A549 (cell line): ENCODE data around the gene ABCF2. TPM values are rescaled to one million over a fixed set of nuclear protein-coding genes. Genes with fewer than 3 reads are reported as not detected.

Experiments used
- ATAC-seq, 2 experiments: fragments of 200-7000 bp in 1 of 2; fragments of >200 bp in 1 of 2; cut with Nextera tagmentation in 1 of 2; cut with Tn5 transposase in 1 of 2; 3 replicates each; pipeline versions ENCODE4 v1.8.0 to v1.9.1; 2018 to 2020; ENCODE audit warnings: mild to moderate bottlenecking in 1 of 2, moderate library complexity in 1 of 2
- CTCF ChIA-PET: fragments of 300-600 bp; sonication (Branson Sonifier 250); formaldehyde crosslinking; extraction: SDS; loops from one replicate; lab custom pipeline; 2021; ENCODE audit warnings: antibody characterized with exemption, inconsistent platforms; lab: Yijun Ruan, JAX
- POLR2A ChIA-PET: fragments of 350-600 bp; formaldehyde crosslinking; extraction: SDS; loops from one replicate; lab custom pipeline; 2021; ENCODE audit warnings: antibody characterized with exemption, inconsistent platforms; lab: Yijun Ruan, JAX
- DNase-seq, 2 experiments: peaks; one replicate each; pipeline versions ENCODE4 v3.0.0 to v3.0.0-alpha.2; 2011 to 2016; ENCODE audit warnings: low read depth in 1 of 2, low spot score in 1 of 2
- FAIRE-seq: peaks from 2 replicates; lab custom pipeline; 2011; peaks lifted over from hg19 to GRCh38; lab: Jason Lieb, UNC
- H3K27ac ChIP-seq, 2 experiments: fragments of >200 bp; sonication (Bioruptor Twin); formaldehyde crosslinking; 3 replicates each; pipeline ENCODE4 v1.5.1; 2016 to 2017
- H3K4me1 ChIP-seq: fragments of >200 bp; sonication (Bioruptor Twin); formaldehyde crosslinking; 3 replicates; pipeline ENCODE4 v1.6.1; 2016
- H3K4me2 ChIP-seq: fragments of >200 bp; sonication (Bioruptor Twin); formaldehyde crosslinking; 3 replicates; pipeline ENCODE4 v1.6.1; 2016
- H3K4me3 ChIP-seq: fragments of >200 bp; sonication (Bioruptor Twin); formaldehyde crosslinking; 3 replicates; pipeline ENCODE4 v1.5.1; 2016
- H3K9me3 ChIP-seq: fragments of >200 bp; sonication (Bioruptor Twin); formaldehyde crosslinking; 3 replicates; pipeline ENCODE4 v1.6.1; 2016
- CBX2 ChIP-seq: fragments of 200-600 bp; sonication (generic); IDR thresholded peaks from 2 replicates; pipeline ENCODE4 v1.6.1; 2016; ENCODE audit warnings: low read depth, mild to moderate bottlenecking, borderline replicate concordance
- CHD2 ChIP-seq: fragments of 150-350 bp; IDR thresholded peaks from 2 replicates; pipeline ENCODE4 v1.6.1; 2014; ENCODE audit warnings: low read length; ENCODE audit not compliant: partially characterized antibody
- EP300 ChIP-seq, 2 experiments: fragments of >200 bp; sonication (Bioruptor Twin); formaldehyde crosslinking; IDR thresholded peaks; 2 replicates in 1 of 2; 3 replicates in 1 of 2; pipeline ENCODE4 v1.6.1; 2016 to 2017
- ESRRA ChIP-seq: fragments of 150-350 bp; IDR thresholded peaks from 2 replicates; pipeline ENCODE4 v1.6.1; 2014; ENCODE audit warnings: mild to moderate bottlenecking, low read length, borderline replicate concordance
- FOSB ChIP-seq: fragments of 250-450 bp; sonication (Bioruptor Pico); IDR thresholded peaks from 2 replicates; pipeline ENCODE4 v1.5.0; 2020; ENCODE audit warnings: mild to moderate bottlenecking, moderate library complexity
- FOSL2 ChIP-seq, 2 experiments: fragments of 450-650 bp in 1 of 2; fragments of >200 bp in 1 of 2; sonication (Bioruptor Twin) in 1 of 2; formaldehyde crosslinking; IDR thresholded peaks; 2 replicates each; pipeline versions ENCODE4 v1.5.0 to v1.6.1; 2016 to 2020; ENCODE audit warnings: mild to moderate bottlenecking in 1 of 2, moderate library complexity in 1 of 2
- GATA3 ChIP-seq: IDR thresholded peaks from 2 replicates; pipeline ENCODE4 v1.6.1; 2012; ENCODE audit warnings: borderline replicate concordance
- HOXB5 ChIP-seq: fragments of 250-450 bp; sonication (Bioruptor Pico); IDR thresholded peaks from 2 replicates; pipeline ENCODE4 v1.5.0; 2020; ENCODE audit warnings: mild to moderate bottlenecking, moderate library complexity
- JUN ChIP-seq, 2 experiments: fragments of >200 bp; sonication (Bioruptor Twin); formaldehyde crosslinking; IDR thresholded peaks; 2 replicates in 1 of 2; 3 replicates in 1 of 2; pipeline ENCODE4 v1.6.1; 2016 to 2017
- KDM5A ChIP-seq: fragments of 200-600 bp; sonication (generic); IDR thresholded peaks from 2 replicates; pipeline ENCODE4 v1.6.1; 2016; ENCODE audit warnings: antibody characterized with exemption, mild to moderate bottlenecking
- MAZ ChIP-seq: fragments of 150-350 bp; IDR thresholded peaks from 2 replicates; pipeline ENCODE4 v1.6.1; 2014; ENCODE audit warnings: antibody characterized with exemption, low read depth, low read length, borderline replicate concordance
- MYC ChIP-seq: IDR thresholded peaks from 2 replicates; pipeline ENCODE4 v1.6.1; 2012; ENCODE audit warnings: mild to moderate bottlenecking, inconsistent platforms, low read length, improper control_type of control experiment, borderline replicate concordance
- NFE2L2 ChIP-seq: fragments of 150-350 bp; conservative IDR thresholded peaks from 2 replicates; pipeline ENCODE4 v1.6.1; 2014; ENCODE audit warnings: low read length
- NPAS2 ChIP-seq: fragments of 250-450 bp; sonication (Bioruptor Pico); IDR thresholded peaks from 2 replicates; pipeline ENCODE4 v1.8.0; 2022; ENCODE audit warnings: mild to moderate bottlenecking, moderate library complexity, borderline replicate concordance
- NR3C1 ChIP-seq: fragments of >200 bp; sonication (Bioruptor Twin); formaldehyde crosslinking; IDR thresholded peaks from 3 replicates; pipeline ENCODE4 v1.6.1; 2017
- POLR2A ChIP-seq: IDR thresholded peaks from 2 replicates; pipeline ENCODE4 v1.6.1; 2012; ENCODE audit warnings: mild to moderate bottlenecking, low read length
- RAD21 ChIP-seq, 2 experiments: fragments of >200 bp in 1 of 2; sonication (Bioruptor Twin) in 1 of 2; formaldehyde crosslinking in 1 of 2; IDR thresholded peaks in 1 of 2; conservative IDR thresholded peaks in 1 of 2; 2 replicates in 1 of 2; 3 replicates in 1 of 2; pipeline ENCODE4 v1.6.1; 2012 to 2018; ENCODE audit warnings: inconsistent platforms in 1 of 2
- SMC3 ChIP-seq: fragments of >200 bp; sonication (Bioruptor Twin); formaldehyde crosslinking; IDR thresholded peaks from 3 replicates; pipeline ENCODE4 v1.6.1; 2018; ENCODE audit warnings: inconsistent platforms
- ZC3H11A ChIP-seq: fragments of 450-650 bp; IDR thresholded peaks from 2 replicates; pipeline ENCODE4 v1.6.1; 2014; ENCODE audit warnings: antibody characterized with exemption, mild to moderate bottlenecking
- WGBS: methylation state at CpG from one replicate; pipeline ENCODE4 v1.1.6; 2017; ENCODE audit errors: missing lambda C conversion rate; 5-methylcytosine and 5-hydroxymethylcytosine counted together
- polyA minus RNA-seq: library from RNA; depleted of rRNA, polyadenylated mRNA; stranded (reverse); fragments of >200 nt; gene quantifications from 2 replicates; pipeline ENCODE4 v1.2.3, GENCODE V29; 2011; rRNA and poly(A)+ RNA removed
- polyA plus RNA-seq, 4 experiments: library from polyadenylated mRNA; depleted of rRNA in 3 of 4; stranded (reverse); fragments of >200 nt; fragmentation: RNase III in 1 of 4; extraction: RNeasy Plus Mini Kit Qiagen cat#74134 plus additional on column Dnase treatment in 1 of 4; gene quantifications; 2 replicates in 3 of 4; 3 replicates in 1 of 4; pipeline ENCODE4 v1.2.3, GENCODE V29; 2011 to 2017
- TF ChIP-seq, protein P1 (sequence below): fragments of >200 bp; sonication (Bioruptor Twin); formaldehyde crosslinking; IDR thresholded peaks from 3 replicates; pipeline ENCODE4 v1.5.1; 2016
- TF ChIP-seq, protein P2 (sequence below): IDR thresholded peaks from 2 replicates; pipeline ENCODE4 v1.6.1; 2012
- TF ChIP-seq, protein P3 (sequence below): fragments of 200-600 bp; sonication (generic); IDR thresholded peaks from 2 replicates; pipeline ENCODE4 v1.6.1; 2016; ENCODE audit warnings: antibody characterized with exemption, mild to moderate bottlenecking, moderate library complexity
- TF ChIP-seq, protein P4 (sequence below): fragments of 150-350 bp; IDR thresholded peaks from 2 replicates; pipeline ENCODE4 v1.6.1; 2014; ENCODE audit warnings: low read depth, mild to moderate bottlenecking, low read length
- TF ChIP-seq, protein P5 (sequence below): fragments of 450-650 bp; IDR thresholded peaks from 2 replicates; pipeline ENCODE4 v1.6.1; 2014; ENCODE audit warnings: antibody characterized with exemption
- TF ChIP-seq, protein P6 (sequence below): fragments of >200 bp; sonication (Bioruptor Twin); formaldehyde crosslinking; IDR thresholded peaks from 2 replicates; pipeline ENCODE4 v1.6.1; 2016
- TF ChIP-seq, protein P7 (sequence below): fragments of 250-450 bp; sonication (Bioruptor Pico); IDR thresholded peaks from 2 replicates; pipeline ENCODE4 v1.5.0; 2020; ENCODE audit warnings: low read depth, mild to moderate bottlenecking, moderate library complexity
- TF ChIP-seq, protein P8 (sequence below): IDR thresholded peaks from 2 replicates; pipeline ENCODE4 v1.6.1; 2012; ENCODE audit warnings: low read depth, borderline replicate concordance

ABCF2 gene
- polyA plus RNA-seq (2011; rRNA removed) (47.8 and 53.8 TPM in 2 replicates), polyA plus RNA-seq (2017; fragmentation: RNase III; extraction: RNeasy Plus Mini Kit Qiagen cat#74134 plus additional on column Dnase treatment) (69.1 to 76.3 TPM (median 70.9 TPM) in 3 replicates), polyA minus RNA-seq (61.8 and 67.2 TPM in 2 replicates)
- 59.3 and 63.3 TPM in 2 replicates for polyA plus RNA-seq (2012; cell fraction: cytosol; rRNA removed)
- polyA plus RNA-seq (2012; cell fraction: nucleus; rRNA removed), result 70.5 and 71.8 TPM in 2 replicates

DNA sequence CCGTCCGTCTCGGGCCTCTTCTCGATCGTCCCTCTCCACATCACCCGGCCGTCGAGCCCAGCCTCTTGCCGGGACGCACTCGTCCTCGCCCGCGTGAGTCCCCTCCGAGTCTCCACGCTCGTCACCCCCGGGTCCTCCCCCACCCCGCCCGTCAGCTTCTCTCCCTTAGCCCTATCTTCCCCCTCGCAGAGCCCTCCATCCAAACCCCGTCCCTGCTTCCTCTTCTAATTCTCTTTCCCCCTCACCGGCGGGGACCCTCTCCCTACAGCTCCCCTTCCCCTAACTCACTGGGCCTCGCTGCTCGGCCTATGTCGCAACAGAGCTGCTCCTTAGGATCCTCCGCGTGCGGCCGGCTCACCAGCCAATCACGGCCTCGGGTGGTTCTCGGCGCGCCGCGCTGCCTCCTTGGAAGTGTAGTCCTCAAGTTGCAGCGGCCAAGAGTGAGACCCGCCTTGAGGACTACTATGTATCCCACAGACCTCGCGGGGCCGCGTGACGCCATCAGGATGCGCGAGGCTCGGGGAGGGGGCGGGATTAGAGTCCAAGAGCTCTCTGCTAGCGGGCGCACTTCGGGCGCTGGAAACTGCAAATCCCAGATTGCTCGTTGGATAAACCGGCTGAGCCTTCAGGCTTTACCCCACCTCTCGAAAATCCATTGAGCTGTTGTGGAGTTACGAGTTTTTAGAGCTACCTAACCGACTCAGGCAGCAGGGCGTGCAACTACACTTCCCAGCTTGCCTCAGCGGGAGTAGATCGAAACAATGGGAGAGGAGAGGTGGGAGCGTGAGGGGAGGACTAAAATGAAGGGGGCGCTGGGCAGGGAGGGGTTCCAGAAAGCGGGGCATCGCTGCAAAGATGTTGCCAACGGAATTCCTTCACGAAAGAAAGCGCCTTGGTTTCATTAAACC, at the start of gene ABCF2:
TSS of gene ABCF2 (minus strand) at position 331 of the 908 bp plus-strand sequence. CDS start 747 bp downstream, outside the sequence.
- FAIRE-seq (no peak), ATAC-seq (peak; percentile 99 to 100), DNase-seq (peak; percentile 99)
- Histone ChIP-seq H3K27ac (peak within 1 kb of the TSS; percentile 85 to 88), H3K4me1 (peaks cover 25% of the 10 kb centered on the region), H3K9me3 (no peaks in the 10 kb centered on the region), H3K4me2 (peak within 1 kb of the TSS; percentile 98), H3K4me3 (peak within 1 kb of the TSS; percentile 93)
- ChIA-PET CTCF (interaction anchor here (0.6 to 3.5 kb wide), 8 partner anchors 9 to 83 kb away, joined by 3 to 20 read pairs (median 5); partner anchors contain the start of gene GBX1), POLR2A (interaction anchor here (0.7 to 1.6 kb wide), 11 partner anchors 9 to 199 kb away, joined by 3 to 8 read pairs (median 5); partner anchors contain the start of genes ABCB8 and NUB1)
- 3% methylated on average over 53 of the region's 68 CpGs for WGBS
- TF ChIP-seq JUN (IDR thresholded peaks at IDR 0.05) (peak; percentile 73 to 79; a peak in 4 of 5 replicates), RAD21 (conservative IDR thresholded peaks at IDR 0.05 in 1 of 2, IDR thresholded peaks at IDR 0.05 in 1 of 2) (no peak), FOSL2 (IDR thresholded peaks at IDR 0.05) (no peak), FOSL2 (CRISPR knock-in tag; IDR thresholded peaks at IDR 0.05) (no peak), ZC3H11A (no peak), MAZ (peak; percentile 78; the same call in 1 of the 2 replicates), EP300 (IDR thresholded peaks at IDR 0.05) (no peak), KDM5A (peak; percentile 63), FOSB (CRISPR knock-in tag) (no peak), ESRRA (no peak), MYC (peak; percentile 66), GATA3 (0 out of 2 replicates have a peak, but pooled peaks have one; percentile 21), SMC3 (no peak), CBX2 (no peak), CHD2 (peak; percentile 58), HOXB5 (no peak), NFE2L2 (no peak), NPAS2 (CRISPR knock-in tag) (no peak), POLR2A (peak; percentile 66), NR3C1 (no peak)
- TF ChIP-seq, protein P1, sequence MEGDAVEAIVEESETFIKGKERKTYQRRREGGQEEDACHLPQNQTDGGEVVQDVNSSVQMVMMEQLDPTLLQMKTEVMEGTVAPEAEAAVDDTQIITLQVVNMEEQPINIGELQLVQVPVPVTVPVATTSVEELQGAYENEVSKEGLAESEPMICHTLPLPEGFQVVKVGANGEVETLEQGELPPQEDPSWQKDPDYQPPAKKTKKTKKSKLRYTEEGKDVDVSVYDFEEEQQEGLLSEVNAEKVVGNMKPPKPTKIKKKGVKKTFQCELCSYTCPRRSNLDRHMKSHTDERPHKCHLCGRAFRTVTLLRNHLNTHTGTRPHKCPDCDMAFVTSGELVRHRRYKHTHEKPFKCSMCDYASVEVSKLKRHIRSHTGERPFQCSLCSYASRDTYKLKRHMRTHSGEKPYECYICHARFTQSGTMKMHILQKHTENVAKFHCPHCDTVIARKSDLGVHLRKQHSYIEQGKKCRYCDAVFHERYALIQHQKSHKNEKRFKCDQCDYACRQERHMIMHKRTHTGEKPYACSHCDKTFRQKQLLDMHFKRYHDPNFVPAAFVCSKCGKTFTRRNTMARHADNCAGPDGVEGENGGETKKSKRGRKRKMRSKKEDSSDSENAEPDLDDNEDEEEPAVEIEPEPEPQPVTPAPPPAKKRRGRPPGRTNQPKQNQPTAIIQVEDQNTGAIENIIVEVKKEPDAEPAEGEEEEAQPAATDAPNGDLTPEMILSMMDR, result no peak
- TF ChIP-seq, protein P2, sequence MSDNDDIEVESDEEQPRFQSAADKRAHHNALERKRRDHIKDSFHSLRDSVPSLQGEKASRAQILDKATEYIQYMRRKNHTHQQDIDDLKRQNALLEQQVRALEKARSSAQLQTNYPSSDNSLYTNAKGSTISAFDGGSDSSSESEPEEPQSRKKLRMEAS, result peak; percentile 84
- TF ChIP-seq, protein P3, sequence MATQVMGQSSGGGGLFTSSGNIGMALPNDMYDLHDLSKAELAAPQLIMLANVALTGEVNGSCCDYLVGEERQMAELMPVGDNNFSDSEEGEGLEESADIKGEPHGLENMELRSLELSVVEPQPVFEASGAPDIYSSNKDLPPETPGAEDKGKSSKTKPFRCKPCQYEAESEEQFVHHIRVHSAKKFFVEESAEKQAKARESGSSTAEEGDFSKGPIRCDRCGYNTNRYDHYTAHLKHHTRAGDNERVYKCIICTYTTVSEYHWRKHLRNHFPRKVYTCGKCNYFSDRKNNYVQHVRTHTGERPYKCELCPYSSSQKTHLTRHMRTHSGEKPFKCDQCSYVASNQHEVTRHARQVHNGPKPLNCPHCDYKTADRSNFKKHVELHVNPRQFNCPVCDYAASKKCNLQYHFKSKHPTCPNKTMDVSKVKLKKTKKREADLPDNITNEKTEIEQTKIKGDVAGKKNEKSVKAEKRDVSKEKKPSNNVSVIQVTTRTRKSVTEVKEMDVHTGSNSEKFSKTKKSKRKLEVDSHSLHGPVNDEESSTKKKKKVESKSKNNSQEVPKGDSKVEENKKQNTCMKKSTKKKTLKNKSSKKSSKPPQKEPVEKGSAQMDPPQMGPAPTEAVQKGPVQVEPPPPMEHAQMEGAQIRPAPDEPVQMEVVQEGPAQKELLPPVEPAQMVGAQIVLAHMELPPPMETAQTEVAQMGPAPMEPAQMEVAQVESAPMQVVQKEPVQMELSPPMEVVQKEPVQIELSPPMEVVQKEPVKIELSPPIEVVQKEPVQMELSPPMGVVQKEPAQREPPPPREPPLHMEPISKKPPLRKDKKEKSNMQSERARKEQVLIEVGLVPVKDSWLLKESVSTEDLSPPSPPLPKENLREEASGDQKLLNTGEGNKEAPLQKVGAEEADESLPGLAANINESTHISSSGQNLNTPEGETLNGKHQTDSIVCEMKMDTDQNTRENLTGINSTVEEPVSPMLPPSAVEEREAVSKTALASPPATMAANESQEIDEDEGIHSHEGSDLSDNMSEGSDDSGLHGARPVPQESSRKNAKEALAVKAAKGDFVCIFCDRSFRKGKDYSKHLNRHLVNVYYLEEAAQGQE, result peak; percentile 44; the same call in 1 of the 2 replicates
- TF ChIP-seq, protein P4, sequence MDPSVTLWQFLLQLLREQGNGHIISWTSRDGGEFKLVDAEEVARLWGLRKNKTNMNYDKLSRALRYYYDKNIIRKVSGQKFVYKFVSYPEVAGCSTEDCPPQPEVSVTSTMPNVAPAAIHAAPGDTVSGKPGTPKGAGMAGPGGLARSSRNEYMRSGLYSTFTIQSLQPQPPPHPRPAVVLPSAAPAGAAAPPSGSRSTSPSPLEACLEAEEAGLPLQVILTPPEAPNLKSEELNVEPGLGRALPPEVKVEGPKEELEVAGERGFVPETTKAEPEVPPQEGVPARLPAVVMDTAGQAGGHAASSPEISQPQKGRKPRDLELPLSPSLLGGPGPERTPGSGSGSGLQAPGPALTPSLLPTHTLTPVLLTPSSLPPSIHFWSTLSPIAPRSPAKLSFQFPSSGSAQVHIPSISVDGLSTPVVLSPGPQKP, result no peak
- TF ChIP-seq, protein P5, sequence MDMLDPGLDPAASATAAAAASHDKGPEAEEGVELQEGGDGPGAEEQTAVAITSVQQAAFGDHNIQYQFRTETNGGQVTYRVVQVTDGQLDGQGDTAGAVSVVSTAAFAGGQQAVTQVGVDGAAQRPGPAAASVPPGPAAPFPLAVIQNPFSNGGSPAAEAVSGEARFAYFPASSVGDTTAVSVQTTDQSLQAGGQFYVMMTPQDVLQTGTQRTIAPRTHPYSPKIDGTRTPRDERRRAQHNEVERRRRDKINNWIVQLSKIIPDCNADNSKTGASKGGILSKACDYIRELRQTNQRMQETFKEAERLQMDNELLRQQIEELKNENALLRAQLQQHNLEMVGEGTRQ, result peak; percentile 53
- TF ChIP-seq, protein P6, sequence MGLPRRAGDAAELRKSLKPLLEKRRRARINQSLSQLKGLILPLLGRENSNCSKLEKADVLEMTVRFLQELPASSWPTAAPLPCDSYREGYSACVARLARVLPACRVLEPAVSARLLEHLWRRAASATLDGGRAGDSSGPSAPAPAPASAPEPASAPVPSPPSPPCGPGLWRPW, result 0 out of 2 replicates have a peak, but pooled peaks have one; percentile 19
- TF ChIP-seq, protein P7, sequence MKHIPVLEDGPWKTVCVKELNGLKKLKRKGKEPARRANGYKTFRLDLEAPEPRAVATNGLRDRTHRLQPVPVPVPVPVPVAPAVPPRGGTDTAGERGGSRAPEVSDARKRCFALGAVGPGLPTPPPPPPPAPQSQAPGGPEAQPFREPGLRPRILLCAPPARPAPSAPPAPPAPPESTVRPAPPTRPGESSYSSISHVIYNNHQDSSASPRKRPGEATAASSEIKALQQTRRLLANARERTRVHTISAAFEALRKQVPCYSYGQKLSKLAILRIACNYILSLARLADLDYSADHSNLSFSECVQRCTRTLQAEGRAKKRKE, result no peak
- TF ChIP-seq, protein P8, sequence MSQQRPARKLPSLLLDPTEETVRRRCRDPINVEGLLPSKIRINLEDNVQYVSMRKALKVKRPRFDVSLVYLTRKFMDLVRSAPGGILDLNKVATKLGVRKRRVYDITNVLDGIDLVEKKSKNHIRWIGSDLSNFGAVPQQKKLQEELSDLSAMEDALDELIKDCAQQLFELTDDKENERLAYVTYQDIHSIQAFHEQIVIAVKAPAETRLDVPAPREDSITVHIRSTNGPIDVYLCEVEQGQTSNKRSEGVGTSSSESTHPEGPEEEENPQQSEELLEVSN, result 0 out of 2 replicates have a peak, but pooled peaks have one; percentile 15
